GM19193 (cell line): Measurements from ENCODE around the gene RNASET2.

ENCODE experiments used
- POLR2A ChIP-seq: IDR thresholded peaks from 4 replicates; pipeline ENCODE4 v1.6.1; 2011; ENCODE audit not compliant: insufficient read depth, insufficient read length; ENCODE audit errors: extremely low read depth

The RNASET2 gene, protein sequence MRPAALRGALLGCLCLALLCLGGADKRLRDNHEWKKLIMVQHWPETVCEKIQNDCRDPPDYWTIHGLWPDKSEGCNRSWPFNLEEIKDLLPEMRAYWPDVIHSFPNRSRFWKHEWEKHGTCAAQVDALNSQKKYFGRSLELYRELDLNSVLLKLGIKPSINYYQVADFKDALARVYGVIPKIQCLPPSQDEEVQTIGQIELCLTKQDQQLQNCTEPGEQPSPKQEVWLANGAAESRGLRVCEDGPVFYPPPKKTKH

DNA sequence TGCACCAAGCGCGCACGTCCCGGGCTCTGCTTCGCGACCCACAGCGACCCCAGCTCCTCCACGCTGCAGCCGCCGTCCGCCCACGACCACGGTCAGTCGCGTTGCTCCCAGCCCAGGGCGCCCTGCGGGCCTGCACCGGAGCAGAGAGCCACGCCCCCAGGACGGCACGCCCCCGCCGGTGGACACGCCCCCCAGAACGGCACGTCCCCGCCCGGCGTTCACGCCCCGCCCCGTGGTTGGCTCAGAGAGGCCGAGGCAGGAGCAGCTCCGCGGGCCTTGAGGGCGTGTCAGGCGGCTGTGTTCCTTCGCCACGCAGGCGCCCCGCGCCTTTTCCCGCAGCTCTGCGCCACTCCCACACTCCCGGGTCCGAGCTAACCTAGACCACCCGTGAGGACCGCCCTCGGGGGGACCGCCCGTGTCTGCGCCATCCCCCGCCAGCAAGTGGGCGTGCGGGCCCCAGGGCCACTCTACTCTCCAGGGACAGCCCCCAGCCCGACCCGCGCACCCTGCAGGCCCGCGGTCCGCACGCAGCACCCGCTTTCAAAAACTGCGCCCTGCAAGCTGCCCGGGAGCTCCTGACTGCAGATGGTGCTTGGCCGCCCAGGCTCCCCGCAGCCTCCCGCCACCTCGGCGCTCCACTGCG lies at the start of gene RNASET2:
RNASET2 (minus strand) TSS at position 107 of the 643 bp plus-strand sequence. CDS start 368 bp downstream, outside the sequence.
- TF ChIP-seq POLR2A = peak; percentile 74

DNA sequence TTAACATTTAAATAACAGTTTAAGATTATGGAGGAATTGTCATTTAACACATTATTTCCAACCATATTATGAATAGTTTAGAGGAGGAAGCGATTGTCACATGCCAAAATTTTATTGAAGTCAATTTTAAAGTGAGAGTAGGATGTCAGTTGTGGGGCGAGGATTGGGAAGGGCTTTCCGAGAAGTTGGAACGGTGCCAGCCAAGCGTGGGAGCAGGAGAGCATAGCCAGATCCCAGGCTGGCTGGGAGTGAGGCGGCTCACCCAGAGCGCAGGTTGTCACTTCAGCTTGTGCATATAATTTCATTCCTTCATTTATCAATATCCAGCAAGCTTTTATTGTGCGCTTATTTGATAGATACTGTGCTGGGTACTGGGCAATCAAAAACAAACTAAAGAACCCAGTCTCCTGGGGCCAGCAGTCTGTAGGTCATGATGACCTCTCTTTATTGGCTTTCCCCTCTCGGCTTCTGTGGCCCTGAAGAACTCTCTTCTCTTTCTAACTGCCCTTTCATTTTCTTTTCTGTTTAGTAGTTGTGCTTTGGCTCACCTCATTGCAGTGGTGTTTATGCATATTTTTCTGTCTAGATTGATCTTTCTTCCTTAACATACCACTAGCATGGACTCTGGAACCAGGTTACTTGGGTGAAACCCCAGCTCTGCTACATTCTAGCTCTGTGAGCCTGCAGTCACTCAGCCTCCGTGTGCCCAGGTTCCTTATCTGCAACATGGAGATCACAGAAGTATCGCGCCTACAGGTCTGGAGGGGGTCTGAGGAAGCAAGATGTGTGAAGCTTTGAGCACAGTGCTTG lies 49.2 kb upstream of the RNASET2 start:
- TF ChIP-seq POLR2A = no peak

DNA sequence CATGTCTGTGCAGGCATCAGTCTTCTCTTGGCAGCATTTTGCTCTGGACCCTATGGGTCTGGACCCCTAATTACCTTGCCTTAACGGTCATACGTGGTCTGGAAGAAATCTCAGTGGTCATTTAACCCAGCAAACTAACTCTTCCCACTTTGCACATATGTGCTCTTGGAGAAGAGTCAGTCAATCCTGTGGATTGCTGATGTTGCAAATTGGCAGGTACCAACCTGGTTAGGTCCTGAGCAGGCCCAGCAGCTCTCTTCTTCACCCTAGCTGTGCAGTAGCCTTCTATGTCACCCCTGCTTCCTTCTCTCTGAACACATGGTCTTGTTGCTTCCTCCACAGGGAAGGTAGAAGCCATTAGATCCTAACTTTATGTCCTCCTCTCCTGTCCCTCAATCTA lies 44.4 kb upstream of the RNASET2 start:
- no peak for TF ChIP-seq POLR2A

DNA sequence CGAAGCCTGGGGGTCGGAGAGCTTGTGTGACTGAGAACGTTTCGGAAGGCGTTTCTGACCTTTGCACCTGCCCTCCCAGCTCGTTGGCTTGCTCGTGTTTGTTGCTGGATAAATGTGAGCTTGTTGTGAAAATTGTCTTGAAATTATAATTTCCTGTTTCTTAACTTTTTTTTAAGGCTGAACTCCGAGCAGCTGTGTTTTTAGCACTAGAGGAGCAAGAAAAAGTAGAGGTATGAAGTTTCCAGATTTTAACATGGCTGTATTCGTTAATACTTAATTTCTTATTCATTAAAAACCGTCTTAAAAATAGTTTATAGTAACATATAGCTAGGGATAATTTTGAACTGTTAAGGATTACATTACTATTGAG lies 43.5 kb upstream of the RNASET2 start:
- no peak for TF ChIP-seq POLR2A

DNA sequence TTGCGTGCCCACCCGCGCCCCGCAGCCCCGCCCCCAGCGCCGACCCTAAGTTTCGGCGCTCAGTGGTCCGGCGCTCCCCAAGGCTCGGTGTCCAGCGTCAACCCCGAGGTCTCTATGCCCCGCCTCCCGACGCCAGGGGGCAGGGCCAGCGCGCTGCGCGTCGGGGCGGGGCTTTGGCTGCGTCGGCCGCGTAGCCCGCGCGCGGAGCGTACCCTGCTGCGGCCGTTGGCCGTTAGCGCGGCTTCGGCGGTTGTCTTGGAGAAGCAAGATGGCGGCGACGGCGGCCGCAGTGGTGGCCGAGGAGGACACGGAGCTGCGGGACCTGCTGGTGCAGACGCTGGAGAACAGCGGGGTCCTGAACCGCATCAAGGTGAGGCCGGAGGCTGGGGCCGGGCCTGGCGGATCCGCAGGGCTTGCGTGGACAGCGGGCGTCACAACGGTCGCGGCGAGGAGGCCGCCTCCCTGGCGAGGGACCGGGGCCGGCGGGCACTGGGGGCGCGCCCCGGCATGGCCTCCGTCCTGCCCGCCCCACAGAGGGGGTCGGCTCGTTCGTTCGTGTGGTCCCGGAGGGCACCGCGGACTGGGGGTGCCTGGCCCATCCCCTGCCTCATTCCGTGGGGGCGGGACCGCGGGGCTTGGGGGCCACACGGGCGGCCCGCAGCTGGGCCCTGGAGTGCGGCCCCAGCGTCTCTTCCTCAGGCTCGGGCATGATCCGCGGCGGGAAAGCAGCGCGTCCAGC lies 43.0 kb upstream of the RNASET2 start, which contains the start of gene CEP43:
CEP43 (plus strand) TSS at position 253 of the 739 bp plus-strand sequence; CDS start at position 269, 16 bp downstream.
- TF ChIP-seq POLR2A = peak; percentile 48

DNA sequence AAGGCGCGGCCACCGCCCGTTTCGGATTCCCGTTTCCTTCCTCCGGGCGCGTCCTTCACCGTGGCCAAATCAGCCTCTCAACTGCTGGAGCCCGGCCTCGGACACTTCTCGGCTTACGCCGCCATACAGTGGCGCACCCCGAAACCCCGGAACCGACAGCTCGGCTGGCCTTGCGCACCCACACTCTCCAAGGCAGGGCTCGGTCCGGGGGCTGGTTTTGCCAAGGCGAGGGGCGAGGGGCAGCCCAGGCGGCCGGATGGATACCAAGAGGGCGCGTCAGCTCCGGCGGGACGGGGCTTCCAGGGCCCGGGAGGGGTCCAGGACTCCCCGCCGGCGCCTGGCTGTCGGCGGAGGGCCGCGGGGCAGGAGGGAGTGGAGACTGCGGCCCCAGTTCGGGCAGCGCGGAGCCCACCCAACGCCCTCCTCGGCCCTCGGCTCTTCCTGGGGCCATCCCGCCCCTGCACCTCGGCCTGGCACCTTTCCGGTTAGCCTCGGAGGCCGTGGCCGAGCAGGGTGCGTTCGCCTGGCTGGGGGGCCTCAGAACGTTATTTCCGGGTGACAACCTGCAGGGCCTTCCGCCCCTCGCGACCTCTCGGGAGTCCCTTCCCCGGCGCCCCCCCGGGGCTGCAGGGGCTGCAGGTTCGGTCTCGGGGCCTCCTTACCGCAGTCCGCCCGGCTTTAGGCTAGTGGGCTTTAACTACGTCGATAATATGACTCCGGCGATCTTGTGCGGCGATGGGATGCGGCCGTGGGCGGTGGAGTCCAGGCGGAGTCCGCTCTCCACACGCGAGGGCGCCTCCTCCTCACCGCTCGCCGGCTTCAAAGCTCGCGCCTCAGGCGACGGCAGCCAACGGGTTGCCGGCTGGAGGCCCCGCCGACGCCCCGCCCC lies 42.1 kb upstream of the RNASET2 start:
- TF ChIP-seq POLR2A = peak; percentile 73

DNA sequence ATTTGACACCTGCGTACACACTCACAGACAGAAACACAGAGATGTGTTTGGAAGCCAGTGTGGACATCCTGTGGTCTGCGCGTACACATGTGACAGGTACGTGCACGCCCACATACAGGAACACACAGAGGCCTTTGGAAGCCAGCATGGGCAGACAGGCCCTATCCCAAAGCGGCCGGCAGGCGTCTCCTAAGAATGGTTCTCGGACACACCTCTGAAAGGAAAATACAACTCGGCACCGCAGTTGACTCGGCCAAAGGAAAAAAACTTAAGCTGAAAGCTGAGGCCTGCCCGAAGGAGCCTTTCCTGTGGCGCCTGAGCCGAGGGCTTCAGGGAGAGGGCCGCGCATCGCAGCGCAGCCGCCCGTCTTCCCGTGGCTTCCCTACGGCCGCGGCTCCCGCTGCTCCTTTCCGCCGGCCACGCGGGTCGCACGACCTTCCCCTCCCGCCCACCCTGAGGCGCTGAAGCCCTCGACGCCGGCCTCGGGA lies 41.5 kb upstream of the RNASET2 start:
- no peak for TF ChIP-seq POLR2A

DNA sequence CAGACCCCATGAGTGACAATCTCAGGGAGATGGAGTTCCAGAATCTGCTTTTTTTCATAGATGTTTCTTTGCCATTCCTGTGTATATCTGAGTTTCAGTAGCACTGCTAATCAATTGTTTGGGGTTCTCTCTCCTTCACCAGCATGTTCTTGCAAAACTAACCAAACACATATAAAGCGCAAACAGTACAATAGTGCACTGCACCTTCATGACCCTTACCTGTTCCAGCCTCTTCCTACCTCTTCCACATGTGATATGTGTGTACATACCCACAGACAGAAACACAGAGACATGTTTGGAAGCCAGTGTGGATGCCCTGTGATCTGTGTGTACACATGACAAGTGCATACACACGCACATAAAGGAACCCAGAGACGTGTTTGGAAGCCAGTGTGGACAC lies 41.0 kb upstream of the RNASET2 start:
- no peak for TF ChIP-seq POLR2A

DNA sequence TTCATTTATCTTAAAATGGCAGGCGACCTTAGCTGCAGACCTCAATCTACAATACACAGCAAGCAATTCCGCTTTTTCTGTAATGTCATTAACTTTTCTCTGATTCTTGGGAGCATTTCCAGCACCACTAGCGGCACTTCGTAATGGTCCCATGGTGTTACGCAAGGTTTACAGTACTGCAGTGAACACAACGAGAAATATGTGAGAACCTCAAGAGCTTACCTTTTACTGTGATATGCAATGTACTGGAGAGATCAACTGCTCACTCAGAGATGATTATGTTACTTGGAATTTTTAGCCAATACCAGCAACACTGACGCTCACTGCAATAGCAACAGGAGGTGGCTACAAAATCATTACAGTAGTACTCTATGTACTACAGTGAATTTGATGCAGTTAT lies 40.1 kb upstream of the RNASET2 start:
- TF ChIP-seq POLR2A = no peak

DNA sequence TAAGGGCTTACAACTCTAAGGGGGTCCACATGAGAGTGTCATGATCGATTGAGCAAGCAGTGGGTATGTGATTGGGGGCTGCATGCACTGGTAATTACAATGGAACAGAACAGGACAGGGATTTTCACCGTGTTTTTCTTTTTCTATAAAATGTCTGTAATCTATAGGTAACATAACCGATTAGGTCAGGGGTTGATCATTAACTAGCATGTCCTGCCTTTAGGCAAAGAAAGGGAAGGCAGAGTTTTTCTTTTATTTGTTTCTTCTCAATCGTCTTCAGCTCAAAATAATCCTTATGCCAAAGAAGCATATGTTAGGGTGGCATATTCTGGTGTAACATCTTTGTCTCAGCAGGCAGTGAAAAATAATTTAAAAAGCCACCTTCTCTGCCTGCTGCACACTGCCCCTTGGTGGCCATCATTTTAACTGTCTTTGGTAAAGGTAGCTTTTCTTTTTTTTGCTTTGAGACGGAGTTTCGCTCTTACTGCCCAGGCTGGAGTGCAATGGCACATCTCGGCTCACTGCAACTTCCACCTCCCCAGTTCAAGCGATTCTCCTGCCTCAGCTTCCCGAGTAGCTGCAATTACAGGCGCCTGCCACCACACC lies 33.2 kb upstream of the RNASET2 start:
- TF ChIP-seq POLR2A = no peak

DNA sequence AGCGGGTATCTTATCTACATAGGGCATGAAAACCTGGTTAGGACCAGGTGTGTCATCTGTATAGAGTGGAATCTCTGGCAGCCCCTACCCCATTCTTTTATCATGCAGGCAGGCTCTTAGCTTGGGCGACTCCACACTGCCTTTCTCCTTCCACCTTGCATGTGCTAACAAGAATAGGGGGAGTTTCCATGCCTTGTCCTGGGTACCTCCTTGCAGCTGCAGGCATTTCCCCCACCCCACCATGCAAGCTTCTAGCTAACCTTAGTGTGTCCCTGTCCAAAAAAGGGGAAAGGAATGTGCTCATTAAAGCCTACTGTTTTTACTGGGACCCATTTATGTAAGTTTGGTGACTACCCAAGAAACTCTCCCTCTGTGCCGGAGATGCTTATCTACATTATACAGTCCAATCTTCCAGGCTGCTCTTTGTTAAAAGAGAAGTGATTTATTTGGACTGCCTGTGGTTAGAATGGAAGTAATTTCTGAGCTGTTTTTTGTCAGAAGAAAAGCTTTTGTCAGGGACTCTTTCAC lies 32.4 kb upstream of the RNASET2 start:
- no peak for TF ChIP-seq POLR2A

DNA sequence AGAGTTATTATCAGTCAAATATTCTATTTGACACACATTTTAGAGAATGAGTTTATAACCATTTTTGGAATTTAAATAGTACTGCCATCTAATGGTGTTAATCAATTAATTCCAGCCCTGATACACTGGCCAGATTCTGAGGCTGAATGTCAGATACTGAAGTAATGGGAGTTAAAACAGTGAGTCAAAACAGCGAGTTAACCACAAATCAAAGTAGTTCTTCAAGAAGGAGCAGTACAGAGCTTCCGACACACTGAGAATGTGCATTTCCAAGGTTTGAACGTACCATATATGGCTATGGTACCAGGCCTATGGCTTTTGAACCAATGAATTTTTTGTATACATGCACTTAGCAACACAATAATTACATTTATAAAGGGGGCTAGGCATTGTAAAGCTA lies 31.6 kb upstream of the RNASET2 start:
- no peak for TF ChIP-seq POLR2A

DNA sequence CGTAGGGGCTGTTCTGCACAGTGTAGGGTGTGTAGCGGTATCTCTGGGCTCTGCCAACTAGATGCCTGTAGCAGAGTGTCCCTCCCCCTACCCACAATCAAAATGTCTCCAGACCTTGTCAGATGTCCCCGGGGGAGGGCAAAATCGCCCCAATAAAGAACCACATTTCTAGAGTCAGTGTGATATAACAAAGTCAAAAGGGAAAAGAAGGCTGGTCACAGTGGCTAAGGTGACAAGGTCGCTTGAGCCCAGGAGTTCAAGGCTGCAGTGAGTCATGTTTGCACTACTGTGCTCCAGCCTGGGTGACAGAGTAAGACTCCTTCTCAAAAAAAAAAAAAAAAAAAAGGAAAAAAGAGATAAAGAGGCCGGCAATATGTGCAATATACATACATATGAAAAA lies 31.1 kb upstream of the RNASET2 start:
- no peak for TF ChIP-seq POLR2A

DNA sequence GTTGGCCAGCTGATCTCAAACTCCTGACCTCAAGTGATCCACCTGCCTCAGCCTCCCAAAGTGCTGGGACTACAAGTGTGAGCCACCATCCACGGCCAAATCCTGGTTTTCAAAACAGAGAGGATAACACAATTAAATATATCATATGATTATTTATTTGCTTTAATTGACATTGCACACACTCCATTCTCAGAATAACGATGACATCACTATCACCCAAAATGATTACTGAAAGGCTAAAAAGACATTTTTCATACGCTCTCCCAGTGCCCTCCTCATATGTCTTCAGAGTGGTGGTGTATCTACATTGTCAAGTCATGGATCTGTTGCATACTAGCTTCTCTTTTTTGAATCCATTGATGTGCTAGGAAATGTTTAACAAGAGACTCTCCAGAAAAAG lies 24.4 kb upstream of the RNASET2 start:
- no peak for TF ChIP-seq POLR2A
